Trophoblast cell (in vitro differentiated cells and primary cell): ENCODE data around the gene MLLT6.

Source experiments
- DNase-seq, 2 donors: peaks; one replicate each; pipeline ENCODE4 v3.0.0-alpha.2; 2016
- H2AFZ ChIP-seq: 2 replicates; pipeline ENCODE4 v1.6.1; 2013; ENCODE audit warnings: low read length, moderate library complexity, mild to moderate bottlenecking; ENCODE audit not compliant: insufficient read depth, poor library complexity
- H2AK5ac ChIP-seq: 2 replicates; pipeline ENCODE4 v1.6.1; 2013; ENCODE audit warnings: mild to moderate bottlenecking, low read length
- H2BK120ac ChIP-seq: 2 replicates; pipeline ENCODE4 v1.6.1; 2013; ENCODE audit warnings: low read length, mild to moderate bottlenecking, moderate library complexity; ENCODE audit not compliant: insufficient read depth, poor library complexity
- H2BK12ac ChIP-seq: 2 replicates; pipeline ENCODE4 v1.6.1; 2013; ENCODE audit warnings: mild to moderate bottlenecking, low read length, moderate library complexity
- H2BK5ac ChIP-seq: 2 replicates; pipeline ENCODE4 v1.6.1; 2013; ENCODE audit warnings: low read length, low read depth, moderate library complexity, mild to moderate bottlenecking; ENCODE audit not compliant: poor library complexity
- H3K14ac ChIP-seq: 2 replicates; pipeline ENCODE4 v1.6.1; 2013; ENCODE audit warnings: mild to moderate bottlenecking, low read length
- H3K18ac ChIP-seq: 2 replicates; pipeline ENCODE4 v1.6.1; 2013; ENCODE audit warnings: mild to moderate bottlenecking, low read length
- H3K23ac ChIP-seq: 2 replicates; pipeline ENCODE4 v1.6.1; 2013; ENCODE audit warnings: low read length
- H3K27ac ChIP-seq: 2 replicates; pipeline ENCODE4 v1.5.1; 2013; ENCODE audit warnings: low read depth, mild to moderate bottlenecking, inconsistent platforms, low read length, moderate library complexity
- H3K27me3 ChIP-seq: 2 replicates; pipeline ENCODE4 v1.6.1; 2013; ENCODE audit warnings: inconsistent platforms, mild to moderate bottlenecking, low read length, moderate library complexity; ENCODE audit not compliant: insufficient read depth
- H3K36me3 ChIP-seq, 2 experiments: 1 replicate in 1 of 2; 2 replicates in 1 of 2; pipeline ENCODE4 v1.6.1; 2013; ENCODE audit warnings: low read length in 2 of 2, mild to moderate bottlenecking in 2 of 2, moderate library complexity in 1 of 2; ENCODE audit not compliant: insufficient read depth in 2 of 2, control insufficient read depth in 1 of 2
- H3K4ac ChIP-seq: 2 replicates; pipeline ENCODE4 v1.6.1; 2013; ENCODE audit warnings: low read depth, mild to moderate bottlenecking, low read length, moderate library complexity
- H3K4me1 ChIP-seq, 2 experiments: 1 replicate in 1 of 2; 2 replicates in 1 of 2; pipeline ENCODE4 v1.6.1; 2013; ENCODE audit warnings: low read length in 2 of 2, mild to moderate bottlenecking in 2 of 2, moderate library complexity in 1 of 2; ENCODE audit not compliant: insufficient read depth in 2 of 2, control insufficient read depth in 1 of 2
- H3K4me2 ChIP-seq: 2 replicates; pipeline ENCODE4 v1.6.1; 2013; ENCODE audit warnings: inconsistent platforms, mild to moderate bottlenecking, low read length, moderate library complexity
- H3K4me3 ChIP-seq: 2 replicates; pipeline ENCODE4 v1.5.1; 2013; ENCODE audit warnings: mild to moderate bottlenecking, low read depth, low read length, inconsistent platforms
- H3K79me1 ChIP-seq: one replicate; pipeline ENCODE4 v1.6.1; 2013; ENCODE audit warnings: low read length
- H3K79me2 ChIP-seq: 2 replicates; pipeline ENCODE4 v1.6.1; 2013; ENCODE audit warnings: low read length, mild to moderate bottlenecking; ENCODE audit not compliant: control insufficient read depth, insufficient read depth, poor library complexity
- H3K9ac ChIP-seq: 2 replicates; pipeline ENCODE4 v1.6.1; 2013; ENCODE audit warnings: mild to moderate bottlenecking, low read length
- H3K9me3 ChIP-seq: 2 replicates; pipeline ENCODE4 v1.6.1; 2013; ENCODE audit warnings: low read depth, mild to moderate bottlenecking, control low read depth, inconsistent platforms, low read length; ENCODE audit not compliant: insufficient read depth
- H4K12ac ChIP-seq: 2 replicates; pipeline ENCODE4 v1.6.1; 2013; ENCODE audit warnings: low read depth, mild to moderate bottlenecking, low read length, moderate library complexity
- H4K8ac ChIP-seq: 2 replicates; pipeline ENCODE4 v1.6.1; 2013; ENCODE audit warnings: low read depth, mild to moderate bottlenecking, low read length, moderate library complexity
- H4K91ac ChIP-seq: one replicate; pipeline ENCODE4 v1.6.1; 2013; ENCODE audit warnings: low read depth, mild to moderate bottlenecking, low read length, moderate library complexity
- WGBS: extraction: QIAGEN DNeasy Blood & Tissue Kit; methylation state at CpG from one replicate; pipeline ENCODE4 v1.1.7; 2013; ENCODE audit warnings: missing lambda C conversion rate; ENCODE audit not compliant: insufficient read length, insufficient coverage; ENCODE audit errors: extremely low coverage; 5-methylcytosine and 5-hydroxymethylcytosine counted together

MLLT6 gene

GRCh38 chr17:38717139-38717745 is 12.2 kb downstream of the MLLT6 start:
- no peak overlapping the region for H3K27ac ChIP-seq
- no peak for DNase-seq

GRCh38 chr17:38719289-38719942 is 14.3 kb downstream of the MLLT6 start:
- H3K4me2 ChIP-seq, result peak overlapping the region; percentile 66
- H3K23ac ChIP-seq, result no peak overlapping the region
- peaks cover 3% of the 10 kb centered on the region for H3K79me1 ChIP-seq

More at GRCh38 chr17:38717139-38717745, 12.2 kb downstream of the MLLT6 start:
- H3K4me2 ChIP-seq, result no peak overlapping the region
- H3K36me3 ChIP-seq, result peaks cover 40 to 42% of the 10 kb centered on the region in 2 experiments
- H2BK5ac ChIP-seq, result no peak overlapping the region
- no peak overlapping the region for H2BK120ac ChIP-seq
- H3K23ac ChIP-seq, result no peak overlapping the region
- no peak overlapping the region for H4K12ac ChIP-seq
- peaks cover 2% of the 10 kb centered on the region for H3K9me3 ChIP-seq
- H3K14ac ChIP-seq, result no peak overlapping the region
- H4K8ac ChIP-seq, result no peak overlapping the region
- H3K9ac ChIP-seq, result no peak overlapping the region
- no peak overlapping the region for H3K4ac ChIP-seq
- no peak overlapping the region for H3K4me3 ChIP-seq
- no peaks in the 10 kb centered on the region for H3K27me3 ChIP-seq
- H3K79me1 ChIP-seq, result peaks cover 3% of the 10 kb centered on the region
- no CpG with 5 or more reads among the region's 12 CpGs for whole genome bisulfite sequencing
- no peak overlapping the region for H2AK5ac ChIP-seq
- H4K91ac ChIP-seq, result no peak overlapping the region
- no peak overlapping the region for H2AFZ ChIP-seq
- no peak overlapping the region for H3K18ac ChIP-seq
- no peak overlapping the region for H2BK12ac ChIP-seq
- peaks cover 8 to 12% of the 10 kb centered on the region in 2 experiments for H3K4me1 ChIP-seq
- no peaks in the 10 kb centered on the region for H3K79me2 ChIP-seq

GRCh38 chr17:38719943-38720641 is 15.0 kb downstream of the MLLT6 start:
- Histone ChIP-seq H4K91ac (peak overlapping the region; percentile 45), H3K36me3 (peaks cover 31 to 43% of the 10 kb centered on the region in 2 experiments), H4K8ac (peak overlapping the region; percentile 79), H3K4ac (no peak overlapping the region), H3K23ac (no peak overlapping the region), H3K79me2 (no peaks in the 10 kb centered on the region), H2BK12ac (peak overlapping the region; percentile 8), H3K79me1 (peaks cover 3% of the 10 kb centered on the region), H2AK5ac (peak overlapping the region; percentile 12), H3K27ac (no peak overlapping the region), H3K18ac (no peak overlapping the region), H2AFZ (no peak overlapping the region), H3K4me2 (peak overlapping the region; percentile 66), H2BK120ac (no peak overlapping the region), H3K4me1 (peaks cover 8 to 12% of the 10 kb centered on the region in 2 experiments), H3K4me3 (no peak overlapping the region), H3K14ac (no peak overlapping the region), H3K27me3 (no peaks in the 10 kb centered on the region), H3K9me3 (peaks cover 1% of the 10 kb centered on the region), H3K9ac (no peak overlapping the region), H4K12ac (no peak overlapping the region), H2BK5ac (no peak overlapping the region)
- no peak for DNase-seq
- no CpG with 5 or more reads among the region's 39 CpGs for WGBS

More at GRCh38 chr17:38719289-38719942, 14.3 kb downstream of the MLLT6 start:
- peaks cover 8 to 12% of the 10 kb centered on the region in 2 experiments for H3K4me1 ChIP-seq
- peak overlapping the region; percentile 43 for H2BK5ac ChIP-seq
- peak overlapping the region; percentile 21 for H3K27ac ChIP-seq
- H3K9ac ChIP-seq, result no peak overlapping the region
- H3K36me3 ChIP-seq, result peaks cover 26 to 38% of the 10 kb centered on the region in 2 experiments
- peak overlapping the region; percentile 12 for H2AK5ac ChIP-seq
- H3K9me3 ChIP-seq, result peaks cover 1% of the 10 kb centered on the region
- peak overlapping the region; percentile 45 for H4K91ac ChIP-seq
- H3K79me2 ChIP-seq, result no peaks in the 10 kb centered on the region
- H4K12ac ChIP-seq, result peak overlapping the region; percentile 2
- peak overlapping the region; percentile 79 for H4K8ac ChIP-seq
- peak overlapping the region; percentile 49 for H3K14ac ChIP-seq
- WGBS, result no CpG with 5 or more reads among the region's 29 CpGs
- no peak overlapping the region for H3K4me3 ChIP-seq
- H3K4ac ChIP-seq, result no peak overlapping the region
- no peak for DNase-seq
- H2BK120ac ChIP-seq, result no peak overlapping the region
- H2BK12ac ChIP-seq, result no peak overlapping the region
- no peak overlapping the region for H2AFZ ChIP-seq
- H3K27me3 ChIP-seq, result no peaks in the 10 kb centered on the region
- H3K18ac ChIP-seq, result no peak overlapping the region

- H3K79me1 ChIP-seq, result peaks cover 3% of the 10 kb centered on the region
- no peak overlapping the region for H3K14ac ChIP-seq
- no peak overlapping the region for H2BK120ac ChIP-seq
- WGBS, result no CpG with 5 or more reads among the region's 6 CpGs
- H3K27ac ChIP-seq, result no peak overlapping the region
- no peak overlapping the region for H3K18ac ChIP-seq
- no peak overlapping the region for H2BK5ac ChIP-seq
- no peak for DNase-seq
- H4K8ac ChIP-seq, result no peak overlapping the region
- no peaks in the 10 kb centered on the region for H3K79me2 ChIP-seq
- no peaks in the 10 kb centered on the region for H3K27me3 ChIP-seq
- no peak overlapping the region for H3K4me3 ChIP-seq
- no peak overlapping the region for H4K12ac ChIP-seq
- no peak overlapping the region for H3K23ac ChIP-seq
- peaks cover 1% of the 10 kb centered on the region for H3K9me3 ChIP-seq
- no peak overlapping the region for H4K91ac ChIP-seq
- peaks cover 26 to 40% of the 10 kb centered on the region in 2 experiments for H3K36me3 ChIP-seq
- no peak overlapping the region for H2AK5ac ChIP-seq
- H3K4ac ChIP-seq, result no peak overlapping the region
- H2BK12ac ChIP-seq, result no peak overlapping the region
- no peak overlapping the region for H3K9ac ChIP-seq
- no peak overlapping the region for H2AFZ ChIP-seq
- no peak overlapping the region for H3K4me2 ChIP-seq
- peaks cover 8 to 12% of the 10 kb centered on the region in 2 experiments for H3K4me1 ChIP-seq
Measured at GRCh38 chr17:38720941-38721340, 15.9 kb downstream of the MLLT6 start.
